Measurements from ENCODE around the gene ROBO1. TPM values are rescaled to one million over a fixed set of nuclear protein-coding genes. Genes with fewer than 3 reads are reported as not detected.

The ROBO1 gene
- total and polyA plus RNA-seq, 2 of the 8 experiments (the other 6 are each of a cell fraction or from before 2014, with no cell fraction given), result 51.4 to 91.0 TPM

- Histone ChIP-seq H2AFZ (ENCODE audit: low read length) (no peak overlapping the region), H4K5ac (ENCODE audit: insufficient read length, low read depth, low read length) (no peak overlapping the region), H3K14ac (ENCODE audit: insufficient read length) (no peak overlapping the region), H2BK5ac (ENCODE audit: low read depth, low read length) (no peak overlapping the region), H3K36me3 (ENCODE audit: control insufficient read depth in 2 of 4, insufficient read depth in 4 of 4, low read length in 3 of 4) (no peaks in the 10 kb centered on the region), H4K91ac (replicated peaks; ENCODE audit: insufficient read length, low read length) (no peak overlapping the region), H3K4me1 (replicated peaks in 1 of 4; ENCODE audit: control insufficient read depth in 3 of 4, insufficient read depth in 4 of 4, low read length in 3 of 4) (0 out of 7 replicates have a peak, but pooled peaks cover 0 to 3% (median 0%) of the 10 kb centered on the region in 4 experiments), H3K79me1 (ENCODE audit: low read depth, low read length) (no peaks in the 10 kb centered on the region), H3K4me3 (ENCODE audit: extremely low read depth in 1 of 4, insufficient read depth in 2 of 4, low read depth in 3 of 4, low read length in 4 of 4) (no peak overlapping the region), H3K23ac (ENCODE audit: insufficient read length) (no peak overlapping the region), H2BK20ac (ENCODE audit: low read length) (no peak overlapping the region), H3K27me3 (replicated peaks in 1 of 4; ENCODE audit: control insufficient read depth in 3 of 4, extremely low read depth in 1 of 4, insufficient read depth in 3 of 4, low read length in 3 of 4) (no peaks in the 10 kb centered on the region), H3K56ac (replicated peaks; ENCODE audit: insufficient read length, low read depth, low read length) (no peak overlapping the region), H3K4ac (replicated peaks; ENCODE audit: insufficient read length, low read depth, low read length) (no peak overlapping the region), H3K23me2 (ENCODE audit: low read depth, low read length) (no peaks in the 10 kb centered on the region), H3K9ac (replicated peaks in 1 of 4; ENCODE audit: extremely low read depth in 1 of 4, low read depth in 3 of 4, low read length in 3 of 4) (no peak overlapping the region), H3K27ac (ENCODE audit: low read depth, low read length) (no peak overlapping the region), H3K4me2 (ENCODE audit: insufficient read depth in 1 of 2, low read depth in 2 of 2, low read length in 2 of 2) (no peak overlapping the region), H3K9me3 (ENCODE audit: insufficient read depth in 2 of 2, low read depth in 1 of 2, low read length in 1 of 2) (no peaks in the 10 kb centered on the region), H3K79me2 (ENCODE audit: control insufficient read depth in 1 of 2, insufficient read depth in 2 of 2, low read length in 2 of 2) (no peaks in the 10 kb centered on the region), H4K20me1 (replicated peaks in 1 of 2; ENCODE audit: control insufficient read depth in 1 of 2, insufficient read depth in 2 of 2, low read length in 2 of 2) (no peaks in the 10 kb centered on the region), H2BK15ac (ENCODE audit: low read length) (no peak overlapping the region), H2BK120ac (replicated peaks; ENCODE audit: low read depth, low read length) (no peak overlapping the region), H4K8ac (ENCODE audit: extremely low read depth, insufficient read depth, low read length) (no peak overlapping the region), H2AK5ac (ENCODE audit: low read depth, low read length) (no peak overlapping the region), H3K18ac (ENCODE audit: extremely low read depth, low read length) (no peak overlapping the region), H2BK12ac (ENCODE audit: low read depth, low read length) (no peak overlapping the region)
- DNase-seq (ENCODE audit: low read depth in 1 of 2, low spot score in 2 of 2) (no peak), FAIRE-seq (no peak)
- POLR2A ChIA-PET (ENCODE audit: partially characterized antibody), result no interaction called here
- WGBS, 2 experiments (ENCODE audit: extremely low coverage in 1 of 2, insufficient coverage in 1 of 2, insufficient read length in 1 of 2, insufficient replicate concordance in 2 of 2, low coverage in 1 of 2, low lambda C conversion rate in 2 of 2, missing lambda C conversion rate in 1 of 2), result 92% methylated on average over 1 of the region's 1 CpG; no CpG with 5 or more reads in 1 of the 2 experiments
- CTCF ChIA-PET (ENCODE audit: partially characterized antibody), result no interaction called here
- TF ChIP-seq KDM5A (IDR thresholded peaks at IDR 0.05; ENCODE audit: low read length), result no peak
- TF ChIP-seq ATF2 (IDR thresholded peaks at IDR 0.05; ENCODE audit: low read length), result no peak
Observed at GRCh38 chr3:79477242-79477641, 290.6 kb downstream of the ROBO1 start.
